Activated CD8-positive, alpha-beta memory T cell treated with anti-CD3 and anti-CD28 coated beads, Interleukin-2, amount 10 ng/mL, durations not matched to agents 7 days and 5 days (primary cell): ENCODE measurements around the gene UGT1A6. TPM values are rescaled to one million over a fixed set of nuclear protein-coding genes. Genes with fewer than 3 reads are reported as not detected.

Experiments
- ATAC-seq: fragments of 150-1000 bp; cut with Tn5 transposase; one replicate; pipeline ENCODE4 v1.10.0; 2021; ENCODE audit warnings: moderate library complexity
- CTCF ChIA-PET: fragments of 350-600 bp; sonication (Branson Sonifier 250); formaldehyde crosslinking; loops from one replicate; lab custom pipeline; 2021; ENCODE audit warnings: antibody characterized with exemption; lab: Charles Lee
- DNase-seq: peaks from one replicate; pipeline ENCODE4 v3.0.0-alpha.2; 2020
- H3K27ac Mint-ChIP-seq: one replicate; pipeline ENCODE4 v1.8.0; 2021; ENCODE audit warnings: mild to moderate bottlenecking, mixed read lengths
- H3K27me3 Mint-ChIP-seq: one replicate; pipeline ENCODE4 v1.8.0; 2021; ENCODE audit warnings: mixed read lengths
- H3K36me3 Mint-ChIP-seq: one replicate; pipeline ENCODE4 v1.8.0; 2021; ENCODE audit warnings: mild to moderate bottlenecking, mixed read lengths
- H3K4me1 Mint-ChIP-seq: one replicate; pipeline ENCODE4 v1.8.0; 2021; ENCODE audit warnings: mixed read lengths
- H3K4me3 Mint-ChIP-seq: one replicate; pipeline ENCODE4 v1.8.0; 2021; ENCODE audit warnings: mild to moderate bottlenecking, moderate library complexity, mixed read lengths
- H3K9me3 Mint-ChIP-seq: one replicate; pipeline ENCODE4 v1.8.0; 2022; ENCODE audit warnings: low read depth, mixed read lengths
- total RNA-seq, 2 experiments: library from RNA; stranded (reverse); gene quantifications; one replicate each; pipeline ENCODE4 v1.2.3, GENCODE V29; 2021

The UGT1A6 gene
- total RNA-seq, 2 experiments from 2014 or later: not detected

DNA sequence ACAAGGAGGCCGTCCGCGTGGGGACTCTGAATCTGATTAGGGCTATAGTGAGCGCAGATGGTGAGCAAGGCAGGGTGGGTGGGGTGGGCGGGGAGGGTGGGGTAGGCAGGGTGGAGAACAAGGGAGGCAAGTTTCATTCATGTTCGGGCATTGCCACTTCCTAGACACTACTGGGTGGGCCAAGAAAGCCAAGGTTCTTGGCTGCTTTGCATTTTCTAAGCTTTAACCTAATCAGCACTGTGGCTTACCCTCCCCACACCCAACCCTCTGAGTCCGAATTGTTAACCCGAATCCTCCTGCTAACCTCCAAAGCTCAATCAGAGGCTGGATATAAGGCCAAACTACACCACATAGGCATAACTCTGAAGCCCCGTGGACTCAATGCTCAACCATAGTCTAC is 103.6 kb downstream of the UGT1A6 start:
- Mint-ChIP-seq H3K27ac (no peak overlapping the region), H3K4me3 (no peak overlapping the region), H3K36me3 (no peaks in the 10 kb centered on the region), H3K27me3 (no peaks in the 10 kb centered on the region), H3K9me3 (no peaks in the 10 kb centered on the region), H3K4me1 (peaks cover 6% of the 10 kb centered on the region)
- no peak for DNase-seq
- CTCF ChIA-PET: no interaction called here
- no peak for ATAC-seq

DNA sequence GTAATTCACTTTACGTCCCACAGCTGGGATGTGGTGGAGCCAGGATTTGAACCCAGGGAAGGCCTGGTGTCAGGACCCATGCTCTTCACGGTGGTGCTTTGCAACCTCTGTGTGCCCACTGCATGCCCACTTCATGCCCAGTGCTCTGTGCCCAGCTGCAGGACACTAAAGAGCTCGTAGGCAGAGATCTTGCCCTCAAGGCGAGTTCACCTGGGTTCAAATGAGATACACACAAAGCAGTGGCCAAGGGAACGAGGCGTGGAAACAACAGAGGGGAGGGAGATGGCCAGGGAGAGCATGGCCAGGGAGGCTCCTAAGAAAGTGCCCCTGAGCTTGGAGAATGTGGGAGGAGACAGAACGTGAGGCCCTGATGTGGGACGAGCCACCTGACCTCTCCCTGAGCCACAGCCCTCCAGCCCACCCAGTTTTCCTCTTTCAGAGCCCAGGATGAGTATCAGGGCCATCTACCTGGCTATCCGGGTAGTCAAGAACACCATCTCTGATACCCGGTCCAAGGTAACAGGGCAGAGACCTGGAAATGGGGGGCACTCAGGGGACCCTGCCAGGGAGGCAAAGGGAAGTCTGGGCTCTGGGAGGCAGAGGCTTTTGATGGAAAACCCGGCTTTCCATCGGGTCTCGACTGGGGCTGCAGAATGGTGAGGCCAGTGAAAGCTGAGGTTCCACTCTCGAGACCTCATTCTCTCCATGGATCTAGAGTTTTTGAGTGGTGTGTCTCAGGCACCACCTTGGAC is 105.8 kb downstream of the UGT1A6 start:
- no peak overlapping the region for H3K4me3 Mint-ChIP-seq
- H3K36me3 Mint-ChIP-seq: no peaks in the 10 kb centered on the region
- DNase-seq (peak; percentile 27), ATAC-seq (no peak)
- H3K4me1 Mint-ChIP-seq: peaks cover 12% of the 10 kb centered on the region
- H3K27me3 Mint-ChIP-seq: no peaks in the 10 kb centered on the region
- no peaks in the 10 kb centered on the region for H3K9me3 Mint-ChIP-seq
- no peak overlapping the region for H3K27ac Mint-ChIP-seq
- CTCF ChIA-PET: no interaction called here

DNA sequence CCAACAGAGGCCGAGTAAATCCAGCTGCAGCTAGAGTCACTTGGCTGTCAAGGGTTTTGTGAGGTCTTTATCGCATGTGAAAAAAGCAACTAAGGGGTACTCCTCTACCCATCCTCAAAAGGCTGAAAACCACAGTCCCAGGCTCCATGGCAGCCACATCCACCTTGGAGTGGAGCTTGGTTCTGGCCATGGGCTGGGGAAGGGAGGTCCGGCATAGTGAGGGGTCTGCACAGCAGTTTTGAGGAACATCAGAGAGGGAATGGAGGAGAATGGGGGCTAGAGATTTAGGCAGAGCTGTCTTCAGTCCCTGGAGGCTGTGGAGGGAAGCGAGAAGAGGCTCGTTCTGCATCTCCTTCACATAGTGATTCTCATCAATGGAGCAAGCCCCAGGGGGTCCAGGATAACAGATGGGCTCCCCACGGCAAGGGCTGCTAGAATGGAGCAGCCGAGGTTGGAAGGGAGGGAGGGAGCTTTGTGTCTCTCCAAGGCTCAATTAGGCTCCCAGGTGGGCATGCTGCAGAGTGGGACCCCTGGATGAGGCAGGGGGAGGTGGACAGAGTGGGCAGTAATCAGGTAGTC is 106.5 kb downstream of the UGT1A6 start:
- no peaks in the 10 kb centered on the region for H3K36me3 Mint-ChIP-seq
- no peak overlapping the region for H3K4me3 Mint-ChIP-seq
- peaks cover 12% of the 10 kb centered on the region for H3K4me1 Mint-ChIP-seq
- CTCF ChIA-PET: no interaction called here
- no peak overlapping the region for H3K27ac Mint-ChIP-seq
- ATAC-seq (no peak), DNase-seq (no peak)
- no peaks in the 10 kb centered on the region for H3K27me3 Mint-ChIP-seq
- H3K9me3 Mint-ChIP-seq: no peaks in the 10 kb centered on the region

DNA sequence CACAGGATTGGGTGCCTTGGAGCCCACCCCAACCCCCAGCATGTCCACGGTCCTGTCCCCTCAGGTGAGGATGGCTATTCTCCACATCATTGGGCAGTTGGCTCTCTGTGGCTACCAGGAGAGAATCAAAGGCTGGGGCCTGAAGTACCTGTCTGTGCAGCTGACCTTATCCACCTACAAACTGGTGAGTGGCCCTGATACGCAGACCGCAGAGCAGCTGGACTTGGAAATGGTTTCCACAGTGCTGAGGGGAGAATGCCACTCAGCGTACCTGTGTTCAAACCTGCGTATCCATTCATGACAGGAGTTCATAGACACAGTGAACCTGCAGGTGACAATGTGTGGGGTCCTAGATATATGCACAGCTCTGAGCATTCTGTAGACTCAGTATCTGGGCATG is 107.0 kb downstream of the UGT1A6 start:
- Mint-ChIP-seq H3K9me3 (no peaks in the 10 kb centered on the region), H3K27me3 (peaks cover 2% of the 10 kb centered on the region), H3K4me3 (no peak overlapping the region), H3K36me3 (no peaks in the 10 kb centered on the region), H3K27ac (no peak overlapping the region), H3K4me1 (peaks cover 12% of the 10 kb centered on the region)
- no peak for ATAC-seq
- DNase-seq: no peak
- CTCF ChIA-PET: no interaction called here

DNA sequence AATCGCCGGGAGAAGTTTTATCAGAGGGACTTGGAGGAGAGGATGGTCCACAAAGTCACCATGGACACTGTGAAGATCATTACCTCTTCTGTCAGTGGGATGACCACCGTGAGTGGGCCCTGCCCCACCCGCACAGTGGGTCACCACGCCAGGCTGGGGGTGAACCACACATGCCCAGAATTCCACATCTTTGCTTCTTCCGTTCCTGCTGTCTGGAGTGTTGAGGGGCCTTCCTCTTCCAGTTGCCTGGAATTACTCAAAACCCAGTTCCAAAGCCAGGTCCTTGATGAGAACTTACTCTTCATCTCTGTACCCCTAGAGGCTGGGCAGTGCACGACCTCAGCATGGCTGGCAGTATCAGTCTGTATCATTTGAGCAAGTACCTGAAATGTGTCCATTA is 107.5 kb downstream of the UGT1A6 start:
- H3K4me3 Mint-ChIP-seq: no peak overlapping the region
- no peak for ATAC-seq
- H3K4me1 Mint-ChIP-seq: peaks cover 12% of the 10 kb centered on the region
- H3K27me3 Mint-ChIP-seq: peaks cover 7% of the 10 kb centered on the region
- no peaks in the 10 kb centered on the region for H3K36me3 Mint-ChIP-seq
- DNase-seq: peak; percentile 31
- H3K27ac Mint-ChIP-seq: no peak overlapping the region
- no peaks in the 10 kb centered on the region for H3K9me3 Mint-ChIP-seq
- CTCF ChIA-PET: no interaction called here

- CTCF ChIA-PET: no interaction called here
- peaks cover 17% of the 10 kb centered on the region for H3K27me3 Mint-ChIP-seq
- H3K9me3 Mint-ChIP-seq: no peaks in the 10 kb centered on the region
- no peaks in the 10 kb centered on the region for H3K36me3 Mint-ChIP-seq
- peaks cover 12% of the 10 kb centered on the region for H3K4me1 Mint-ChIP-seq
- peak; percentile 59 for DNase-seq
- H3K4me3 Mint-ChIP-seq: no peak overlapping the region
- ATAC-seq: peak; percentile 76
- H3K27ac Mint-ChIP-seq: no peak overlapping the region
Measured at GRCh38 chr2:233801357-233802131, 108.9 kb downstream of the UGT1A6 start.

DNA sequence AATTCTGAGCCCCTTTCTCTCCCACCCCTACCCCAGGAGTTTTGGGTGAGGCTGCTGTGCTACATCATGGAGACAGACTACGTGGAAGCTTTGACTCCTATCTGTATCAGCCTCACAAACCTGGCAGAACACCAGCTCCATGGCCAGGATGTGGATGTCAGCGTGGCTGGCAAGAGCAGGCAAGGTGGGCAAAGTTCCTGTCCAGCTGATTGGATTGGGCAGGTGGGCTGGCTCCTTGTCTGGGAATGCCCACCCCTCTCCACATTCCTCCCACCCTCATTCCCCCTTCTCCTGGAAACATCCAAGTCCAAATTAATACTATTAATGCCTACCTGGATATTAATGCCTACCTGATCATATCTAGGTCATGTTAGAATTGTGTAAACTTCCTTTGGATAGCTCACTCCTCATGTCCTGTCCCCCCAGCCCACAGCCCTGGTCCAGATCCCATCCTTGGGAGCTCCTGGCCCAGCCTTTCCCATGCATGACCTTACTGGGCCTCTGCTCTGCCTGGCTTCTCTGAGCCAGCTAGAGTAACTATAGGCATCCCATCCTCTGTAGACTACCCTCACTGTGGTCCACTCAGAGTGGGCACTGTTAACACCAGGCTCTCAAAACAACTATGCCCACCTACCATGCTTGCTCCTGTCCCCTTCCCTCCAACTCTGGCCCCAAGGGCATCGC is 109.6 kb downstream of the UGT1A6 start:
- Mint-ChIP-seq H3K27ac (no peak overlapping the region), H3K9me3 (no peaks in the 10 kb centered on the region), H3K27me3 (peaks cover 17% of the 10 kb centered on the region), H3K4me1 (peaks cover 12% of the 10 kb centered on the region), H3K4me3 (no peak overlapping the region), H3K36me3 (no peaks in the 10 kb centered on the region)
- CTCF ChIA-PET: no interaction called here
- no peak for ATAC-seq
- no peak for DNase-seq

DNA sequence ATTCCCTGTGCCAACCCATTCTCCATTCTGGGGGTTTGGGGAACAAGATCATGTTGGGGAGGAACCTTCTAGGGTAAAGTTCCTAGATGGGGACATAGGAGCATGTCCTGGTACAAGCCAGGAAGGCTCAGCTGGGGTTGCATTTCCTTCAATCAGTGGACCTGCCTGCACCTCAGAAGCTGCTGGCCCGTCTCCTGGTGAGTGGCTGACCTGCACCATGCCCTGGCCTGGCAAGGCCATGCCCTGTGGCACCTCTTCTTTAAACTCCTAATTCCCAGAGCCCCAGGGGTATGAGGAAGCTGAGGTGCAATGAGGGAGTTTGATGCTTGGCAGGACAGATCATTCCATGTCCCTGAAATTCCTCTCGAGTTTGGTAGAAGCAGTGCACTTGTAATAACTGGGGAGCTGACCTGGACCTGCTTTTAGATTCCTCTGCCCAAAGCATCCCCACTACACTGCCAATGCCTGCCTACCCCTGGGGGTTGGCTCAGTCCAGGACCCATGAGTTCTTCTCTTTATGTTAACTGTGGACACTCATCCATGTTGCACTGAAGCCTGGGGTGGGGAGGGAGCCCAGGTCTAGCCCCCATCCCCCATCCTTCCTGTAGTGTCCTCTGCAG is 110.7 kb downstream of the UGT1A6 start:
- Mint-ChIP-seq H3K36me3 (no peaks in the 10 kb centered on the region), H3K4me1 (peaks cover 12% of the 10 kb centered on the region), H3K4me3 (no peak overlapping the region), H3K9me3 (no peaks in the 10 kb centered on the region), H3K27me3 (peaks cover 21% of the 10 kb centered on the region), H3K27ac (no peak overlapping the region)
- DNase-seq (peak; percentile 22), ATAC-seq (no peak)
- CTCF ChIA-PET: no interaction called here

- ATAC-seq (no peak), DNase-seq (peak; percentile 25)
- CTCF ChIA-PET: no interaction called here
- no peak overlapping the region for H3K27ac Mint-ChIP-seq
- no peaks in the 10 kb centered on the region for H3K36me3 Mint-ChIP-seq
- peaks cover 12% of the 10 kb centered on the region for H3K4me1 Mint-ChIP-seq
- no peaks in the 10 kb centered on the region for H3K9me3 Mint-ChIP-seq
- peaks cover 23% of the 10 kb centered on the region for H3K27me3 Mint-ChIP-seq
- H3K4me3 Mint-ChIP-seq: no peak overlapping the region
Measured at GRCh38 chr2:233803994-233804393, 111.3 kb downstream of the UGT1A6 start.

DNA sequence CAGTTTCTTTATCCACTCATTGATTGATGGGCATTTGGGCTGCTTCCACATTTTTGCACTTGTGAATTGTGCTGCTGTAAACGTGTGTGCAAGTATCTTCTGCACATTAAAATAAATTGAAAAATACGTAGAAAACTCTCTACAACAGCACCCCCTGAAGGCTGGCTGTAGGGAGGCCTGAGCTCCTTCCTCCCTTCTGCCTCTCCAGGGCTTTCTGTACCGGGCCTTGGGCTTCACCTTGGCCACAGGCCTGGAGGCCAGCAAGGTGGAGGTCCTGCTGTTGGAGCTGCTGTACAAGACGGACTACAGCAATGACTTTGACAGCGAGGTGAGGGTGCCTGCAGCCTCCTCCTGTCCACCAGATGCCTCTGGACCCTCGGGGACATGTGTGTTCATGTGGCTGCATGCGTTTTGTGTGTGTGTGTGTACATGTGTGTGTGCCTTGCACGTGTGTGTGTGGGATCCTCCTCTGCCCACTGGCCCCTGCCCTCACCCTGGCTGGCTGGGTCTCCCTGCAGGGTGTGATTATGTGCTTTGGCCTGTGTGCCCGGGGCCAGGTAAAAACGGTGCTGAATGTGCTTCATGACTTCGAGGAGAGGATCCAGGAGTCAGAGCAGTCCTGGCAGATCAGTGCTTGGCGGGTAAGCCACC is 114.7 kb downstream of the UGT1A6 start:
- DNase-seq: peak; percentile 31
- H3K27ac Mint-ChIP-seq: no peak overlapping the region

DNA sequence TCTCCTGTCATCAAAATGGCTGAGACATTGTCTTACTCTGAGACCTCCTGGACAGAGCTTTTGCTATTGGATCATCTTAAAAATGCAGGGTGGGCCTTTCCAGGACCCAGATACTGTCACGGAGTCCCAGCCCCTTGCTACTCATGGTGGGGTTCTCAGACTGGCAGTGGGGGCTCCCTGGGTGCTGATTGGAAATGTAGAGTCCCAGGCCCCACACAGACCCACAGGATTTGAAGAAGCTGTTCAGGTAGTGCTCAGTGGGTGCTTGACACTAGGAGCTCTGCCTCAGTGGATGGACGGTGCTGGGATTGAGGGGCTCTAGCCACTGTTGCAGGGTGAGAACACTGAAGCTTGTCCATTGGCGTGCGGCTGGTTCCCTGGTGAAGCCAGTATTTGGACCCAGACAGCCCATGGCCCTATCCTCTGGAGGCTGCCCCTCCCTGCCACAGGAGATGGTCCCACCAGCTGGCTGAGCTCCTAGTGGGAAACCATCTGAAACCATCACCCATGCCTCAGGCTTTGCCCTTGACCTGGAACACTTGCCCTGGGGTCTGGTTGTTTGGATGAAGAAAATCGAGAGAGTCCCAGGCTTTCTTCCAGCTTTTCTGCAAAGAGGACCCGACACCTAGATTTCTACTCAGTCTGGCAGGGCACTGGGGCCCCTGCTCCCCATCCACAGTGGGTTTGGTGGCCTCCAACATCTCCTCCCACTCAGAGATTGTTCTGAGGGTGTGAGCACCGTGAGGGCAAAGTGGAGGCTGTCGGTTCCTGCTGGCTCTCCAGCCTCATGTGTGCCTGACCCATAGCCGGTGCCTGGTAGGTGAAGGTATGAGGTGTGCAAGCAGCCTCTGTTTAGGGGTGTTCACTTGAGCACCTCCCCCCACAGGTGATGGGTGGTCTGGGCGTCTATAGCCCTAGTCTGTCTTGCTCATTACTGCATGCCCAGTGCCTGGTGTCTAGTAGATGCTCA is 115.6 kb downstream of the UGT1A6 start:
- CTCF ChIA-PET: no interaction called here
- ATAC-seq (no peak), DNase-seq (peak; percentile 26)
- H3K27ac Mint-ChIP-seq: no peak overlapping the region
- H3K27me3 Mint-ChIP-seq: peaks cover 32% of the 10 kb centered on the region
- H3K36me3 Mint-ChIP-seq: no peaks in the 10 kb centered on the region
- H3K4me1 Mint-ChIP-seq: no peaks in the 10 kb centered on the region
- H3K4me3 Mint-ChIP-seq: no peak overlapping the region
- H3K9me3 Mint-ChIP-seq: no peaks in the 10 kb centered on the region

More for the DNA sequence above, 114.7 kb downstream of the UGT1A6 start:
- Mint-ChIP-seq H3K36me3 (no peaks in the 10 kb centered on the region), H3K4me3 (no peak overlapping the region), H3K4me1 (no peaks in the 10 kb centered on the region), H3K27me3 (peaks cover 32% of the 10 kb centered on the region), H3K9me3 (no peaks in the 10 kb centered on the region)
- CTCF ChIA-PET: no interaction called here
- ATAC-seq: no peak

- no peaks in the 10 kb centered on the region for H3K4me1 Mint-ChIP-seq
Measured at GRCh38 chr2:233810385-233810784, 117.7 kb downstream of the UGT1A6 start.

More at GRCh38 chr2:233810385-233810784, 117.7 kb downstream of the UGT1A6 start:
- DNase-seq (no peak), ATAC-seq (no peak)
- Mint-ChIP-seq H3K36me3 (no peaks in the 10 kb centered on the region), H3K27me3 (peaks cover 37% of the 10 kb centered on the region), H3K9me3 (no peaks in the 10 kb centered on the region), H3K27ac (no peak overlapping the region), H3K4me3 (no peak overlapping the region)
- CTCF ChIA-PET: no interaction called here
